Measurements from ENCODE around the gene DACH2.

GRCh38 chrX:86241547-86241946, 93.3 kb downstream of the DACH2 start:
- TF ChIP-seq CTCF (IDR thresholded peaks at IDR 0.05): no peak
- no peak for TF ChIP-seq POLR2A (IDR thresholded peaks at IDR 0.05)
